DOHH2 (cell line): Measurements from ENCODE around the gene TNFAIP8L2.

Experiments
- H3F3A ChIP-seq: fragments of 200-600 bp; sonication (generic), shearing (Covaris generic); 2 replicates; pipeline ENCODE4 v1.6.0; 2016; ENCODE audit warnings: antibody characterized with exemption, mild to moderate bottlenecking; ENCODE audit not compliant: control insufficient read depth, insufficient read depth
- H3K27ac ChIP-seq: fragments of 200-600 bp; sonication (generic); 2 replicates; pipeline ENCODE4 v1.5.1; 2014; ENCODE audit warnings: low read depth, mild to moderate bottlenecking, low read length, moderate library complexity
- H3K27me3 ChIP-seq: fragments of 200-600 bp; sonication (generic); 2 replicates; pipeline ENCODE4 v1.6.1; 2014; ENCODE audit warnings: mild to moderate bottlenecking, low read length, mixed read lengths; ENCODE audit not compliant: control insufficient read depth
- H3K36me3 ChIP-seq: fragments of 200-600 bp; sonication (generic); 2 replicates; pipeline ENCODE4 v1.6.1; 2014; ENCODE audit warnings: mild to moderate bottlenecking, low read length, moderate library complexity, mixed read lengths; ENCODE audit not compliant: control insufficient read depth
- H3K4me1 ChIP-seq: fragments of 200-600 bp; sonication (generic); 2 replicates; pipeline ENCODE4 v1.6.1; 2014; ENCODE audit warnings: mild to moderate bottlenecking, low read length, mixed read lengths; ENCODE audit not compliant: control insufficient read depth
- H3K4me2 ChIP-seq: fragments of 200-600 bp; sonication (generic); 2 replicates; pipeline ENCODE4 v1.6.0; 2014; ENCODE audit warnings: mild to moderate bottlenecking, low read length, moderate library complexity
- H3K4me3 ChIP-seq: fragments of 200-600 bp; sonication (generic); 2 replicates; pipeline ENCODE4 v1.5.1; 2014; ENCODE audit warnings: mild to moderate bottlenecking, low read length, mixed read lengths
- H3K79me2 ChIP-seq: fragments of 200-600 bp; sonication (generic); 2 replicates; pipeline ENCODE4 v1.6.1; 2014; ENCODE audit warnings: mild to moderate bottlenecking, low read length, mixed read lengths; ENCODE audit not compliant: control insufficient read depth
- H3K9me2 ChIP-seq: fragments of 200-600 bp; sonication (generic); replicated peaks from 2 replicates; pipeline ENCODE4 v1.6.1; 2014; ENCODE audit warnings: mild to moderate bottlenecking, low read length, mixed read lengths; ENCODE audit not compliant: control insufficient read depth
- H3K9me3 ChIP-seq: fragments of 200-600 bp; sonication (generic); 2 replicates; pipeline ENCODE4 v1.6.1; 2014; ENCODE audit warnings: antibody characterized with exemption, low read length, mixed read lengths; ENCODE audit not compliant: control insufficient read depth, insufficient read depth
- H4K20me1 ChIP-seq: fragments of 200-600 bp; sonication (generic); 2 replicates; pipeline ENCODE4 v1.6.0; 2014; ENCODE audit warnings: low read depth, mild to moderate bottlenecking, antibody characterized with exemption, low read length, moderate library complexity; ENCODE audit not compliant: control insufficient read depth, insufficient read depth
- CTCF ChIP-seq: fragments of 200-600 bp; sonication (generic); IDR thresholded peaks from one replicate; pipeline ENCODE4 v1.5.1; 2014; ENCODE audit warnings: antibody characterized with exemption, mild to moderate bottlenecking, low read depth, low read length; ENCODE audit not compliant: poor library complexity, severe bottlenecking
- EZH2phosphoT487 ChIP-seq: fragments of 200-600 bp; sonication (generic); IDR thresholded peaks from 2 replicates; pipeline ENCODE4 v1.6.1; 2017; ENCODE audit warnings: borderline replicate concordance, mild to moderate bottlenecking, antibody characterized with exemption, low read length, moderate library complexity, mixed read lengths

Gene TNFAIP8L2

GRCh38 chr1:151158751-151159251 is 2.4 kb downstream of the TNFAIP8L2 start:
- H3F3A ChIP-seq = peaks cover 21% of the 10 kb centered on the region
- no peaks in the 10 kb centered on the region for H3K9me3 ChIP-seq
- H3K36me3 ChIP-seq = peaks cover 29% of the 10 kb centered on the region
- H3K9me2 ChIP-seq = no peaks in the 10 kb centered on the region
- no peak for TF ChIP-seq CTCF
- no peak for TF ChIP-seq EZH2phosphoT487
- peaks cover 16% of the 10 kb centered on the region for H3K79me2 ChIP-seq
- H4K20me1 ChIP-seq = no peaks in the 10 kb centered on the region
- peaks cover 43% of the 10 kb centered on the region for H3K4me1 ChIP-seq
- peak overlapping the region; percentile 95 for H3K4me2 ChIP-seq
- peak overlapping the region; percentile 29 for H3K27ac ChIP-seq
- peak overlapping the region; percentile 26 for H3K4me3 ChIP-seq
- H3K27me3 ChIP-seq = no peaks in the 10 kb centered on the region

- H3F3A ChIP-seq = peaks cover 21% of the 10 kb centered on the region
- H4K20me1 ChIP-seq = no peaks in the 10 kb centered on the region
- H3K9me3 ChIP-seq = no peaks in the 10 kb centered on the region
- H3K4me1 ChIP-seq = peaks cover 46% of the 10 kb centered on the region
- H3K9me2 ChIP-seq = no peaks in the 10 kb centered on the region
- peak overlapping the region; percentile 26 for H3K4me3 ChIP-seq
- peak overlapping the region; percentile 95 for H3K4me2 ChIP-seq
- H3K27me3 ChIP-seq = no peaks in the 10 kb centered on the region
- peaks cover 18% of the 10 kb centered on the region for H3K79me2 ChIP-seq
- peaks cover 29% of the 10 kb centered on the region for H3K36me3 ChIP-seq
- peak overlapping the region; percentile 29 for H3K27ac ChIP-seq
- TF ChIP-seq CTCF (no peak), EZH2phosphoT487 (no peak)
These were observed 2.9 kb downstream of the TNFAIP8L2 start for GRCh38 chr1:151159373-151159772.

- H3K4me3 ChIP-seq = peak overlapping the region; percentile 91
- peak overlapping the region; percentile 80 for H3K4me2 ChIP-seq
- H3K27me3 ChIP-seq = no peaks in the 10 kb centered on the region
- no peaks in the 10 kb centered on the region for H3K9me2 ChIP-seq
- peaks cover 13% of the 10 kb centered on the region for H3F3A ChIP-seq
- H3K27ac ChIP-seq = no peak overlapping the region
- no peaks in the 10 kb centered on the region for H4K20me1 ChIP-seq
- peaks cover 24% of the 10 kb centered on the region for H3K4me1 ChIP-seq
- H3K36me3 ChIP-seq = peaks cover 40% of the 10 kb centered on the region
- H3K9me3 ChIP-seq = no peaks in the 10 kb centered on the region
- peaks cover 31% of the 10 kb centered on the region for H3K79me2 ChIP-seq
- no peak for TF ChIP-seq EZH2phosphoT487
- no peak for TF ChIP-seq CTCF
These were observed 8.4 kb downstream of the TNFAIP8L2 start for GRCh38 chr1:151164732-151165280.
